NCI-H510A treated with DMSO at 0.1 percent for 48 hours (cell line): ENCODE results near the gene MINK1.

Source experiments
- DNase-seq: peaks from one replicate; lab custom pipeline; 2025; lab: John Stamatoyannopoulos, UW

MINK1 gene

GRCh38 chr17:4872786-4873185 lies 39.6 kb downstream of the MINK1 start:
- no peak for DNase-seq

- no peak for DNase-seq
Measured at GRCh38 chr17:4877089-4877488, 43.9 kb downstream of the MINK1 start.

- DNase-seq: no peak
Measured at GRCh38 chr17:4879601-4880000, 46.5 kb downstream of the MINK1 start.

GRCh38 chr17:4880857-4881256 lies 47.7 kb downstream of the MINK1 start:
- no peak for DNase-seq

GRCh38 chr17:4881761-4882555 lies 48.8 kb downstream of the MINK1 start:
- peak; percentile 88 for DNase-seq

- no peak for DNase-seq
Measured at GRCh38 chr17:4884489-4884888, 51.3 kb downstream of the MINK1 start.

- DNase-seq: no peak
Measured at GRCh38 chr17:4886830-4887229, 53.7 kb downstream of the MINK1 start.

- DNase-seq: no peak
Measured at GRCh38 chr17:4887581-4887980, 54.4 kb downstream of the MINK1 start.

- no peak for DNase-seq
Measured at GRCh38 chr17:4891411-4892410, 58.6 kb downstream of the MINK1 start.

GRCh38 chr17:4892499-4893221 lies 59.5 kb downstream of the MINK1 start:
- no peak for DNase-seq

GRCh38 chr17:4893272-4893671 lies 60.1 kb downstream of the MINK1 start:
- DNase-seq: no peak

GRCh38 chr17:4893721-4894560 lies 60.8 kb downstream of the MINK1 start:
- DNase-seq: no peak

- no peak for DNase-seq
Measured at GRCh38 chr17:4895121-4895520, 62.0 kb downstream of the MINK1 start.

GRCh38 chr17:4895657-4896331 lies 62.7 kb downstream of the MINK1 start:
- DNase-seq: no peak

GRCh38 chr17:4896332-4897197 lies 63.4 kb downstream of the MINK1 start:
- no peak for DNase-seq

- no peak for DNase-seq
Measured at GRCh38 chr17:4897198-4897687, 64.1 kb downstream of the MINK1 start.

- no peak for DNase-seq
Measured at GRCh38 chr17:4897785-4898184, 64.6 kb downstream of the MINK1 start.

- no peak for DNase-seq
Measured at GRCh38 chr17:4898351-4898750, 65.2 kb downstream of the MINK1 start.

- DNase-seq: no peak
Measured at GRCh38 chr17:4898927-4899326, 65.8 kb downstream of the MINK1 start.
